GM23248 (cell line): Measurements from ENCODE around the gene TMEM215.
"Not testable (repeated sequence)": the region's sequence is repeated elsewhere in the genome, so short reads cannot be mapped to it uniquely, and the experiment has no call there.

Experiments used
- EZH2 ChIP-seq: fragments of 200-600 bp; sonication (generic); IDR thresholded peaks from 2 replicates; pipeline ENCODE4 v1.6.1; 2018; ENCODE audit warnings: antibody characterized with exemption, mild to moderate bottlenecking; ENCODE audit not compliant: insufficient read depth, poor library complexity, severe bottlenecking
- EZH2phosphoT487 ChIP-seq: fragments of 200-600 bp; sonication (generic); IDR thresholded peaks from 2 replicates; pipeline ENCODE4 v1.6.1; 2018; ENCODE audit warnings: antibody characterized with exemption, moderate library complexity, mild to moderate bottlenecking, low read depth; ENCODE audit not compliant: insufficient read depth

DNA sequence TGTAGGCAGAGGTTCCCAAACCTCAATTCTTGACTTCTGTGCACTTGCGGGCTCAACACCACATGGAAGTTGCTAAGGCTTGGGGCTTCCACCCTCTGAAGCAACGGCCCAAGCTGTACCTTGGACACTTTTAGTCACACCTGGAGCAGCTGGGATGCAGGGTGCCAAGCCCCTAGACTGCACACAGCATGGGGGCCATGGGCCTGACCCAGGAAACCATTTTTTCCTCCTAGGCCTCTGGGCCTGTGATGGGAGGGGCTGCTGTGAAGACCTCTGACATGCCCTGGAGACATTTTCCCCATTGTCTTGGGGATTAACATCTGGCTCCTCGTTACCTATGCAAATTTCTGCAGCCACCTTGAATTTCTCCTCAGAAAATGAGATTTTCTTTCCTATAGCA lies 12.7 kb downstream of the TMEM215 start:
- not testable (repeated sequence) for TF ChIP-seq EZH2, EZH2phosphoT487
